Right lobe of liver (tissue), 6 donors: ENCODE measurements around the gene HSD17B2. TPM values are rescaled to one million over a fixed set of nuclear protein-coding genes. Genes with fewer than 3 reads are reported as not detected.

Experiments used
- ATAC-seq, 4 donors: fragments of 200-7000 bp; cut with Tn5 transposase; one replicate each; pipeline ENCODE4 v1.9.1; 2020; ENCODE audit warnings: mild to moderate bottlenecking in 4 of 4, moderate library complexity in 4 of 4
- DNase-seq, 3 donors: peaks; one replicate each; pipeline ENCODE4 v3.0.0-alpha.2; 2020
- H3K27ac ChIP-seq, 3 donors: fragments of 200-600 bp; one replicate each; pipeline ENCODE4 v1.8.0; 2022
- H3K27me3 ChIP-seq, 2 donors: fragments of 200-600 bp; one replicate each; pipeline ENCODE4 v1.8.0; 2022
- H3K36me3 ChIP-seq, 4 donors: fragments of 200-600 bp; sonication (generic) in 1 of 4; one replicate each; pipeline versions ENCODE4 v1.5.1 to v1.8.0; 2017 to 2022; ENCODE audit warnings: control low read depth in 1 of 4
- H3K4me1 ChIP-seq, 4 donors: fragments of 200-600 bp; sonication (generic) in 1 of 4; one replicate each; pipeline versions ENCODE4 v1.5.1 to v1.8.0; 2017 to 2022; ENCODE audit warnings: control low read depth in 1 of 4
- H3K4me3 ChIP-seq, 3 donors: fragments of 200-600 bp; one replicate each; pipeline ENCODE4 v1.8.0; 2022
- H3K9me3 ChIP-seq, 4 donors: fragments of 200-600 bp; sonication (generic) in 1 of 4; one replicate each; pipeline versions ENCODE4 v1.5.1 to v1.8.0; 2017 to 2022; ENCODE audit warnings: control low read depth in 1 of 4
- POLR2A ChIP-seq: fragments of 450-650 bp; IDR thresholded peaks from one replicate; pipeline ENCODE4 v1.6.1; 2017; ENCODE audit warnings: antibody characterized with exemption, mild to moderate bottlenecking
- WGBS: methylation state at CpG from one replicate; pipeline ENCODE4 v1.1.6; 2018; ENCODE audit warnings: low coverage, low lambda C conversion rate; ENCODE audit not compliant: insufficient coverage; ENCODE audit errors: missing lambda C conversion rate; 5-methylcytosine and 5-hydroxymethylcytosine counted together
- intact Hi-C, 2 donors: fragments of 100-400 bp; cut with DNase I; formaldehyde crosslinking; loops; one replicate each; pipeline versions ENCODE4 v1.11.2 to v1.14.1; 2022
- total RNA-seq, 6 experiments: library from RNA; depleted of rRNA in 2 of 6; stranded (reverse); fragments of >200 nt in 2 of 6; fragmentation: NEBNext Ultra II Directional in 3 of 6; extraction: Animal tissue kit (Norgen Biotek cat#: 25700) in 3 of 6; gene quantifications; one replicate each; pipeline versions ENCODE4 v1.1.0 to v1.2.4, GENCODE V29; 2016 to 2023
- TF ChIP-seq, protein P1 (sequence below), 4 donors: fragments of 200-600 bp in 3 of 4; fragments of 450-650 bp in 1 of 4; IDR thresholded peaks; one replicate each; pipeline versions ENCODE4 v1.5.1 to v1.8.0; 2016 to 2022; ENCODE audit warnings: antibody characterized with exemption in 4 of 4, mild to moderate bottlenecking in 2 of 4
- donor health status: DM: no; HTN: yes; CAD: no.
- donor health status: DM: no; HTN: no; CAD: no.
- donor health status: DM: no; HTN: no; CAD: no.
- donor health status: DM: no; HTN: yes; CAD: no.
- donor health status: DM: no; HTN: yes; CAD: no.

HSD17B2 gene
- total RNA-seq, 6 experiments from 2014 or later: 65.2 to 144 (median 84.7) TPM

DNA sequence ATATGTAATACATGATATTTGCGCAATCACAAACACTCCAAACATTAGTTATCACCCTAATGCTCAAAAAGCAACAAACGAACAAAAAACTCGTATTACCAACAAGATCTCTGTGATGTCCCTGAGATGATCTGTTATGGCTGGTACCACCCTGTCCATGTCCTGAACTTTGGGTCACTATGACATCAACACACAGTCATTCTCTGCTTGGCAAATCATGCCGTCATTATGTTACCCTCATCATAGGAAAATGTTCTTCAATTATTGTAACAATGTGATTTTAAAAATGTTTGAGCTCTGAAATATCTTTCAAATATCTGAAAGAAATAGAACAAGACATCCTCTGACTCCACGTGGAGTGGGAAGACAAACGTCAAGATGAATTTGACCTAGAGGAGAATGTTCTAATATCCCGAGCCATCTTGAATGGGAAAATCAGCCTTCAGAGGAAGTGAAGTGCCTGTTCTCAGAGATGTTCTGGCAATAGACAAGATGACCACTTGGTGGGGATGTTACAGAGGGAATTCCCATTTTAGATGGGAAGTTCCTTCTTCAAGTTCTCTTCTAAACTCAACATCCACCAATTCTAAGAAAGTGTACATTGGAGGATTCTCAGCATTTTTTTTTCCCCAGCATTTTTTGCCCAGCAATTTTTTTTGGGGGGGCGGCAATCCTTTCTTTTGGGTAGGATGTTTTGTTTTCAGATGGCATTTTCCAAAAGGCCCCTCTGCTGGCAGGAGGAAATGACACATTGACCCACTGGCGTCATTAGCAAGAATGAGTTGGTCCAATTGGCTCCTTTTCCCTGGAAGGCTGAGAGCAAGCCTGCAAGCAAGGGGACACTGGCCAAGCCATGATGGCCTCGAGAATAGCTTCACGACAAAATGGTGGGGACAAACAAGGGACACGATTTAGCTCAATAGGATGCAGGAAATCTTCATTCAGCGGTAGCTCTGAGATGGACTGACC lies 3.7 kb upstream of the HSD17B2 start:
- H3K27me3 ChIP-seq: no peaks in the 10 kb centered on the region
- intact Hi-C loops: loop anchor here in 1 of 2 donors (10.0 kb wide), 1 partner anchor 53 kb away; no protein-coding TSS in a partner anchor
- TF ChIP-seq POLR2A: no peak
- TF ChIP-seq, protein P1, sequence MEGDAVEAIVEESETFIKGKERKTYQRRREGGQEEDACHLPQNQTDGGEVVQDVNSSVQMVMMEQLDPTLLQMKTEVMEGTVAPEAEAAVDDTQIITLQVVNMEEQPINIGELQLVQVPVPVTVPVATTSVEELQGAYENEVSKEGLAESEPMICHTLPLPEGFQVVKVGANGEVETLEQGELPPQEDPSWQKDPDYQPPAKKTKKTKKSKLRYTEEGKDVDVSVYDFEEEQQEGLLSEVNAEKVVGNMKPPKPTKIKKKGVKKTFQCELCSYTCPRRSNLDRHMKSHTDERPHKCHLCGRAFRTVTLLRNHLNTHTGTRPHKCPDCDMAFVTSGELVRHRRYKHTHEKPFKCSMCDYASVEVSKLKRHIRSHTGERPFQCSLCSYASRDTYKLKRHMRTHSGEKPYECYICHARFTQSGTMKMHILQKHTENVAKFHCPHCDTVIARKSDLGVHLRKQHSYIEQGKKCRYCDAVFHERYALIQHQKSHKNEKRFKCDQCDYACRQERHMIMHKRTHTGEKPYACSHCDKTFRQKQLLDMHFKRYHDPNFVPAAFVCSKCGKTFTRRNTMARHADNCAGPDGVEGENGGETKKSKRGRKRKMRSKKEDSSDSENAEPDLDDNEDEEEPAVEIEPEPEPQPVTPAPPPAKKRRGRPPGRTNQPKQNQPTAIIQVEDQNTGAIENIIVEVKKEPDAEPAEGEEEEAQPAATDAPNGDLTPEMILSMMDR (IDR thresholded peaks at IDR 0.05): peak; percentile 60 to 76 (median 70)
- ATAC-seq (peak; percentile 20 to 40 (median 24)), DNase-seq (peak in 1 of 3 donors; percentile 70)
- H3K4me1 ChIP-seq: peaks cover 0 to 39% (median 7%) of the 10 kb centered on the region in 4 donors
- H3K9me3 ChIP-seq: no peaks in the 10 kb centered on the region
- WGBS: 35% methylated on average over 12 of the region's 13 CpGs
- H3K27ac ChIP-seq: peak overlapping the region in 1 of 3 donors; percentile 42
- H3K4me3 ChIP-seq: no peak overlapping the region
- no peaks in the 10 kb centered on the region for H3K36me3 ChIP-seq

DNA sequence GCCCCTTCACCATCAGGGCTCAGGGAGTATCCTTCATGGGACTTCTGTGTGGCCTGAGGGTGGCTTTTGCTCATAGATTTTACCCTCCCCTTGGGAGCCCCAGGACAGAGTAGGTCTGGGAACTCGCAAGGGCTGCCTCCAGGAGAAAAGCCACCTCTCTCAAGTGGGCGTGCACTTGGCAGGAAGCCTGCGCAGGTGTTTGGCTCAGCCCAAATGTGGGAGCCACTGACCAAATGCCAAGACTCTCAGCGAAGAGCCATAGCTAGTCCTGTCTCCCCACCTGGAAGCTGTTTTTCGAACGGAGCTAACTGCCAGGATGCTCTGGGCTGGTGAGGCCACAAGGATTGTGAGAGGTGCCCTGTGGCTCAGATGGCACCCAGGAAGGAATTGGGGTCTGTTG lies 2.0 kb upstream of the HSD17B2 start:
- intact Hi-C loops: loop anchor here in 1 of 2 donors (10.0 kb wide), 1 partner anchor 52 kb away; no protein-coding TSS in a partner anchor
- DNase-seq: no peak
- no CpG with 5 or more reads among the region's 6 CpGs for WGBS

DNA sequence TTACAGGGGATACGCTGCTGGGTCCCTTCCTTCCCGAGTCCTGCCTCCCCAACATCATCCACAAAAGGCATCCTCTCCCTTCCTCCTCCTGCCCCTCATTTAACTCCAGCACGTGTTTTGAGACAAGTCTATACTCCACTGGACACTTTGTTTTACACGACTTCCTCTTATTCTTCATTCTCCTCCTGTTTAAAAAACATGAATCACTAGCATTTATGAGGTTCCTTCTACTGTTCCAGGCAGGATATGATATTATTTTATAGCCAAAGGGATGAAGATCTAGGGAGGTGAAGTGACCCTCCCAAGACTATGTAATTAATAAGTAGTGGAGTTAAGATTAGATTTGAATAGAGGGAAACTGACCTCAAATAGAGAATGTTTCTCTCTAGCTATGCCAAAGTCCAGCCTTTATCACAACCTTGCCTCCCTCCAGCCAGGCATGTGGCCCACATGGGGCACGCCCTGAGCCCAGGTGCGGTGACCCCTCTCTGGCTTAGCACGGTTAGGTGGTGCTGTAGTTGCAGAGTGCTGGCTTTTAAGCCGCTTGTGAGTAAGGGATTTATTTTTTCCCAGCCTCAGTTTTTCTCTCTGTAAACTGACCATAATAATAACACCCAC lies 1.3 kb upstream of the HSD17B2 start:
- DNase-seq (peak; percentile 83 to 93 (median 90)), ATAC-seq (peak; percentile 81 to 89 (median 84))
- intact Hi-C loops: loop anchor here in 1 of 2 donors (10.0 kb wide), 1 partner anchor 51 kb away; no protein-coding TSS in a partner anchor
- 33% methylated on average over 7 of the region's 8 CpGs for WGBS
- Histone ChIP-seq H3K27me3 (no peaks in the 10 kb centered on the region), H3K4me3 (peak overlapping the region in 1 of 3 donors; percentile 50), H3K36me3 (no peaks in the 10 kb centered on the region), H3K9me3 (no peaks in the 10 kb centered on the region), H3K27ac (peak overlapping the region; percentile 26 to 94 (median 81)), H3K4me1 (peaks cover 0 to 37% (median 7%) of the 10 kb centered on the region in 4 donors)
- TF ChIP-seq POLR2A: peak; percentile 21
- TF ChIP-seq, protein P1 (IDR thresholded peaks at IDR 0.05): peak in 1 of 4 donors; percentile 31

More for the DNA sequence above, 2.0 kb upstream of the HSD17B2 start:
- H3K27ac ChIP-seq: peak overlapping the region in 1 of 3 donors; percentile 94
- peaks cover 0 to 33% (median 7%) of the 10 kb centered on the region in 4 donors for H3K4me1 ChIP-seq
- H3K27me3 ChIP-seq: no peaks in the 10 kb centered on the region
- TF ChIP-seq, protein P1 (IDR thresholded peaks at IDR 0.05): no peak
- no peak for TF ChIP-seq POLR2A
- ATAC-seq: no peak
- no peaks in the 10 kb centered on the region for H3K9me3 ChIP-seq
- no peaks in the 10 kb centered on the region for H3K36me3 ChIP-seq
- H3K4me3 ChIP-seq: no peak overlapping the region

DNA sequence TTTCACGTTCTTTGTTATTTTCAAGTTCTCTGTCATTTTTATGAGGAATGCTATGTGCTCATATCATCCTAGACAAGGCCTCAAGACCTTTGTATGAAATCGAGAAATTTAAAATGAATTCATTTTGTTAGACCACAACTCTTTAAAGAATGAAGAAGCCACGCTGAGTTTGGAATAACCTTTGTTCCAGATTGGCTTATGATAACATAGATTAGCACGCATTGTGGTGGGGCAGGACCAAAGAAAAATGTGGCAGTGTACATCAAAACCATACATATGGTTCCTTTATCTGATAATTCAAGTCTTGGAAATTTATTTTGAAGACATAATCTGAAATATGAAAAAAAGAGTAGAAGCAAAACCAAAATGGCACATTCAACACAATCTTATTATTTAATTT lies 2.2 kb downstream of the HSD17B2 start:
- intact Hi-C loops: loop anchor here in 1 of 2 donors (10.0 kb wide), 1 partner anchor 48 kb away; no protein-coding TSS in a partner anchor
- Histone ChIP-seq H3K27ac (peak overlapping the region in 2 of 3 donors; percentile 46 to 94), H3K4me3 (peak overlapping the region; percentile 18 to 67 (median 50)), H3K4me1 (peaks cover 0 to 30% (median 7%) of the 10 kb centered on the region in 4 donors), H3K27me3 (no peaks in the 10 kb centered on the region), H3K9me3 (no peaks in the 10 kb centered on the region), H3K36me3 (no peaks in the 10 kb centered on the region)
- 25% methylated on average over 4 of the region's 4 CpGs for WGBS
- TF ChIP-seq POLR2A: no peak
- TF ChIP-seq, protein P1 (IDR thresholded peaks at IDR 0.05): no peak
- ATAC-seq (no peak), DNase-seq (no peak)
